ENCODE measurements around the gene GDF10.

DNA sequence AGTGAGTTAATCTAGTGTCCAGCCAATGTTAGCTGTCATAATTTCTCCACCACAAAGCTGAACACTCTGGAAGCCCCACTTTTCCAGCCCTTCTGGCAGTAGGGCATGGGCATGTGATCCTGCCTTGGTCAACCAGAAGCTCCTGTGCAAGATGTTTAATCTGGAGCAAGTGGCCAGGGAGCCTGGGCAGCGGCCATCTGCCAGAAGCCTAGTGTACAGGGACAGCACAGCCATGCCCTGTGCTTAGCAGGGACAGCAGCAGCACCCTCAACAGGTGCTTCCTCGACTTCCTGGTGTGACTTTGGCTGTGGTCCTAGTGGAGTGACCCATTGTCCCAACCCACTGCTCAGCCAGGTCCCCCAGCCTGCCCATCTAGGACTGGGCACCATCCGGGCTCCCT, 58.5 kb downstream of the GDF10 start:
- TF ChIP-seq, protein P1, sequence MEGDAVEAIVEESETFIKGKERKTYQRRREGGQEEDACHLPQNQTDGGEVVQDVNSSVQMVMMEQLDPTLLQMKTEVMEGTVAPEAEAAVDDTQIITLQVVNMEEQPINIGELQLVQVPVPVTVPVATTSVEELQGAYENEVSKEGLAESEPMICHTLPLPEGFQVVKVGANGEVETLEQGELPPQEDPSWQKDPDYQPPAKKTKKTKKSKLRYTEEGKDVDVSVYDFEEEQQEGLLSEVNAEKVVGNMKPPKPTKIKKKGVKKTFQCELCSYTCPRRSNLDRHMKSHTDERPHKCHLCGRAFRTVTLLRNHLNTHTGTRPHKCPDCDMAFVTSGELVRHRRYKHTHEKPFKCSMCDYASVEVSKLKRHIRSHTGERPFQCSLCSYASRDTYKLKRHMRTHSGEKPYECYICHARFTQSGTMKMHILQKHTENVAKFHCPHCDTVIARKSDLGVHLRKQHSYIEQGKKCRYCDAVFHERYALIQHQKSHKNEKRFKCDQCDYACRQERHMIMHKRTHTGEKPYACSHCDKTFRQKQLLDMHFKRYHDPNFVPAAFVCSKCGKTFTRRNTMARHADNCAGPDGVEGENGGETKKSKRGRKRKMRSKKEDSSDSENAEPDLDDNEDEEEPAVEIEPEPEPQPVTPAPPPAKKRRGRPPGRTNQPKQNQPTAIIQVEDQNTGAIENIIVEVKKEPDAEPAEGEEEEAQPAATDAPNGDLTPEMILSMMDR (IDR thresholded peaks at IDR 0.05; ENCODE audit: poor library complexity, severe bottlenecking), result no peak
- TF ChIP-seq, protein P2, sequence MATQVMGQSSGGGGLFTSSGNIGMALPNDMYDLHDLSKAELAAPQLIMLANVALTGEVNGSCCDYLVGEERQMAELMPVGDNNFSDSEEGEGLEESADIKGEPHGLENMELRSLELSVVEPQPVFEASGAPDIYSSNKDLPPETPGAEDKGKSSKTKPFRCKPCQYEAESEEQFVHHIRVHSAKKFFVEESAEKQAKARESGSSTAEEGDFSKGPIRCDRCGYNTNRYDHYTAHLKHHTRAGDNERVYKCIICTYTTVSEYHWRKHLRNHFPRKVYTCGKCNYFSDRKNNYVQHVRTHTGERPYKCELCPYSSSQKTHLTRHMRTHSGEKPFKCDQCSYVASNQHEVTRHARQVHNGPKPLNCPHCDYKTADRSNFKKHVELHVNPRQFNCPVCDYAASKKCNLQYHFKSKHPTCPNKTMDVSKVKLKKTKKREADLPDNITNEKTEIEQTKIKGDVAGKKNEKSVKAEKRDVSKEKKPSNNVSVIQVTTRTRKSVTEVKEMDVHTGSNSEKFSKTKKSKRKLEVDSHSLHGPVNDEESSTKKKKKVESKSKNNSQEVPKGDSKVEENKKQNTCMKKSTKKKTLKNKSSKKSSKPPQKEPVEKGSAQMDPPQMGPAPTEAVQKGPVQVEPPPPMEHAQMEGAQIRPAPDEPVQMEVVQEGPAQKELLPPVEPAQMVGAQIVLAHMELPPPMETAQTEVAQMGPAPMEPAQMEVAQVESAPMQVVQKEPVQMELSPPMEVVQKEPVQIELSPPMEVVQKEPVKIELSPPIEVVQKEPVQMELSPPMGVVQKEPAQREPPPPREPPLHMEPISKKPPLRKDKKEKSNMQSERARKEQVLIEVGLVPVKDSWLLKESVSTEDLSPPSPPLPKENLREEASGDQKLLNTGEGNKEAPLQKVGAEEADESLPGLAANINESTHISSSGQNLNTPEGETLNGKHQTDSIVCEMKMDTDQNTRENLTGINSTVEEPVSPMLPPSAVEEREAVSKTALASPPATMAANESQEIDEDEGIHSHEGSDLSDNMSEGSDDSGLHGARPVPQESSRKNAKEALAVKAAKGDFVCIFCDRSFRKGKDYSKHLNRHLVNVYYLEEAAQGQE (IDR thresholded peaks at IDR 0.05; ENCODE audit: borderline replicate concordance), result no peak
- no peak for TF ChIP-seq POLR2AphosphoS5 (IDR thresholded peaks at IDR 0.05)

Measured in neural cell (in vitro differentiated cells).